Right lung (tissue), 5 donors: ENCODE results near the gene ZC3H7A. TPM values are rescaled to one million over a fixed set of nuclear protein-coding genes. Genes with fewer than 3 reads are reported as not detected.

Source experiments
- DNase-seq, 2 donors: peaks; one replicate each; pipeline ENCODE4 v3.0.0-alpha.2; 2013
- polyA plus RNA-seq, 5 donors: library from polyadenylated mRNA; unstranded; fragments of 120-200 nt; gene quantifications; one replicate each; pipeline versions ENCODE4 v1.2.1 to v1.2.3, GENCODE V29; 2013; ENCODE audit warnings: inconsistent platforms in 1 of 5, low replicate concordance in 1 of 5; ENCODE audit not compliant: insufficient read length in 5 of 5, insufficient read depth in 1 of 5

Gene ZC3H7A
- polyA plus RNA-seq, 5 donors: 75.9 to 146 (median 113) TPM

GRCh38 chr16:11738742-11739544 is 58.1 kb downstream of the ZC3H7A start:
- no peak for DNase-seq

- DNase-seq: no peak
These were observed 59.3 kb downstream of the ZC3H7A start for GRCh38 chr16:11737713-11738112.

- no peak for DNase-seq
These were observed 60.2 kb downstream of the ZC3H7A start for GRCh38 chr16:11736903-11737302.

GRCh38 chr16:11735787-11736186 is 61.3 kb downstream of the ZC3H7A start:
- no peak for DNase-seq

- DNase-seq: no peak
These were observed 62.4 kb downstream of the ZC3H7A start for GRCh38 chr16:11734653-11735043.

- no peak for DNase-seq
These were observed 62.9 kb downstream of the ZC3H7A start for GRCh38 chr16:11734025-11734652.

GRCh38 chr16:11731222-11731621 is 65.8 kb downstream of the ZC3H7A start:
- no peak for DNase-seq

GRCh38 chr16:11729787-11730186 is 67.3 kb downstream of the ZC3H7A start:
- DNase-seq: no peak

GRCh38 chr16:11727796-11728543 is 69.1 kb downstream of the ZC3H7A start:
- DNase-seq: no peak

GRCh38 chr16:11726008-11726407 is 71.0 kb downstream of the ZC3H7A start:
- DNase-seq: no peak

- peak in 1 of 2 donors; percentile 60 for DNase-seq
These were observed 71.6 kb downstream of the ZC3H7A start for GRCh38 chr16:11725457-11725856.

GRCh38 chr16:11722468-11722808 is 74.6 kb downstream of the ZC3H7A start:
- no peak for DNase-seq

- no peak for DNase-seq
These were observed 75.1 kb downstream of the ZC3H7A start for GRCh38 chr16:11721781-11722467.

- DNase-seq: no peak
These were observed 77.3 kb downstream of the ZC3H7A start for GRCh38 chr16:11719762-11720161.

- DNase-seq: no peak
These were observed 77.9 kb downstream of the ZC3H7A start for GRCh38 chr16:11719171-11719570.

- DNase-seq: no peak
These were observed 79.2 kb downstream of the ZC3H7A start for GRCh38 chr16:11717811-11718210.

GRCh38 chr16:11716336-11716735 is 80.7 kb downstream of the ZC3H7A start:
- no peak for DNase-seq

GRCh38 chr16:11715246-11715947 is 81.7 kb downstream of the ZC3H7A start:
- no peak for DNase-seq

- no peak for DNase-seq
These were observed 84.9 kb downstream of the ZC3H7A start for GRCh38 chr16:11712122-11712521.

- no peak for DNase-seq
These were observed 85.4 kb downstream of the ZC3H7A start for GRCh38 chr16:11711662-11712061.

GRCh38 chr16:11708421-11708820 is 88.6 kb downstream of the ZC3H7A start:
- DNase-seq: no peak
